ENCODE results near the gene SELP. TPM values are rescaled to one million over a fixed set of nuclear protein-coding genes. Genes with fewer than 3 reads are reported as not detected.
"Not testable (repeated sequence)": the region's sequence is repeated elsewhere in the genome, so short reads cannot be mapped to it uniquely, and the experiment has no call there.

The SELP gene
- total RNA-seq, 4 donors from 2014 or later, result 1.9 to 26.0 (median 8.0) TPM

GRCh38 chr1:169661066-169661465 lies 31.1 kb upstream of the SELP start:
- H3K27me3 ChIP-seq, result peaks cover 13% of the 10 kb centered on the region
- WGBS, 2 donors (ENCODE audit: low coverage in 1 of 2), result 60 to 87% methylated on average over 1 to 2 of the region's 16 CpGs
- not testable (repeated sequence) for H3K36me3 ChIP-seq, H3K27ac ChIP-seq, H3K9me3 ChIP-seq, H3K4me1 ChIP-seq, ATAC-seq, H3K4me3 ChIP-seq

DNA sequence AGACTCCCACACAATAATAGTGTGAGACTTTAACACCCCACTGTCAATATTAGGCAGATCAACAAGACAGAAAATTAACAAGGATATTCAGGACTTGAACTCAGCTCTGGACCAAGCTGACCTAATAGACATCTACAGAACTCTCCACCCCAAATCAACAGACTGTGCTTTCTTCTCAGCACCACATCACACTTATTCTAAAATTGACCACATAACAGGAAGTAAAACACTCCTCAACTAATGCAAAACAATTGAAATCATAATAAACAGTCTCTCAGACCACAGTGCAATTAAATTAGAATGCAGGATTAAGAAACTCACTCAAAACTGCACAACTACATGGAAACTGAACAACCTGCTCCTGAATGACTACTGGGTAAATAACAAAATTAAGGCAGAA lies 28.9 kb upstream of the SELP start:
- ATAC-seq, H3K27ac ChIP-seq, H3K4me1 ChIP-seq, H3K36me3 ChIP-seq, H3K9me3 ChIP-seq, H3K4me3 ChIP-seq: not testable (repeated sequence)
- peaks cover 16% of the 10 kb centered on the region for H3K27me3 ChIP-seq

DNA sequence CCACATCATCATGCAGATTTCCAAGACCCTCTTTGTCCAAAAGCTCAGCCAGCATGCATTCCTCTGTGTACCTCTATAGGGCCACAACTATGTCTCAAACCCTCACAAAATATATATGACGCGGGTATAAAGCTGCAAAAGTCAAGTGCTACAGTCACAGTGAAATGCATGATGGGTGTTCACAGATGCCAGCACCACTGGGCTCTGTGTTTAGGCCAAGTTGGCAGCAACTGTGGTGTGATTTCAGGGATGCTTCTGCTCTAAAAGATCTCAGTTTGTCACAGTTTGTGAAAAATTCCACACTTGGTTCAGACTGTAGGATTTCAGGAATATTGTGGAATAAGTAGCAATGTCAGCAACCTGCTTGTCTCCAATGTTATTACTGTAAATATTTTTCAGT lies 23.9 kb upstream of the SELP start:
- Histone ChIP-seq H3K9me3 (no peaks in the 10 kb centered on the region), H3K4me1 (no peaks in the 10 kb centered on the region), H3K27ac (no peak overlapping the region), H3K27me3 (peaks cover 12% of the 10 kb centered on the region), H3K4me3 (no peak overlapping the region), H3K36me3 (no peaks in the 10 kb centered on the region)
- TF ChIP-seq POLR2AphosphoS5 (IDR thresholded peaks at IDR 0.05), result no peak
- TF ChIP-seq POLR2A (IDR thresholded peaks at IDR 0.05), result no peak
- TF ChIP-seq CTCF (IDR thresholded peaks at IDR 0.05), result no peak
- TF ChIP-seq EP300 (IDR thresholded peaks at IDR 0.05), result no peak
- 69% methylated on average over 2 of the region's 2 CpGs; no CpG with 5 or more reads in 1 of the 2 donors for WGBS, 2 donors (ENCODE audit: low coverage in 1 of 2)
- ATAC-seq, result no peak

- no peak for TF ChIP-seq CTCF (IDR thresholded peaks at IDR 0.05)
- no peak for TF ChIP-seq POLR2AphosphoS5 (IDR thresholded peaks at IDR 0.05)
- WGBS, 2 donors (ENCODE audit: low coverage in 1 of 2), result 53 to 56% methylated on average over 1 to 2 of the region's 2 CpGs
- Histone ChIP-seq H3K4me3 (no peak overlapping the region), H3K9me3 (no peaks in the 10 kb centered on the region), H3K36me3 (no peaks in the 10 kb centered on the region), H3K27ac (no peak overlapping the region), H3K4me1 (no peaks in the 10 kb centered on the region), H3K27me3 (peaks cover 2% of the 10 kb centered on the region)
- ATAC-seq, result no peak
Measured at GRCh38 chr1:169651035-169651434, 21.1 kb upstream of the SELP start.

- ATAC-seq, result no peak
- TF ChIP-seq EP300 (IDR thresholded peaks at IDR 0.05), result no peak
- no peak for TF ChIP-seq POLR2A (IDR thresholded peaks at IDR 0.05)
- no peak for TF ChIP-seq POLR2AphosphoS5 (IDR thresholded peaks at IDR 0.05)
- TF ChIP-seq CTCF (IDR thresholded peaks at IDR 0.05), result no peak
Measured at GRCh38 chr1:169650551-169650950, 20.6 kb upstream of the SELP start.

DNA sequence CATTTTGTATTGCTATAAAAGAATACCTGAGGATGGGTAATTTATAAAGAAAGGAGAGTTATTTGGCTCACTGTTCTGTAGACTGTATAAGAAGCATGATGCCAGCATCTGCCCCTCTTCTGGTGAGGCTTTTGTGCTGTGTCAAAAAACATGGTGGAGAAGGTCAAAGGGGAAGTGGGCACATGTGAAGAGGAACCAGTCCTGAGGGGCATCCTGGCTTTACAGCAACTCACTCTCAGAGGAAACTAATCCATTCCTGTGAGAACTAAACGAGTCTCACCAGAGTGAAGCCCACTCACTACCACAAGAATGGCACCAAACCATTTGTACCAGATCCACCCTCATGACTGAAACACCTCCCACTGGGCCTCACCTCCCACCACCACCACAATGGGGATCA lies 18.8 kb upstream of the SELP start:
- no peak for ATAC-seq
- Histone ChIP-seq H3K4me1 (no peaks in the 10 kb centered on the region), H3K4me3 (no peak overlapping the region), H3K36me3 (no peaks in the 10 kb centered on the region), H3K27ac (no peak overlapping the region), H3K9me3 (no peaks in the 10 kb centered on the region), H3K27me3 (no peaks in the 10 kb centered on the region)
- 20 to 38% methylated on average over 1 of the region's 1 CpG for WGBS, 2 donors (ENCODE audit: low coverage in 1 of 2)
- TF ChIP-seq EP300 (IDR thresholded peaks at IDR 0.05) (no peak), CTCF (IDR thresholded peaks at IDR 0.05) (no peak), POLR2A (IDR thresholded peaks at IDR 0.05) (no peak), POLR2AphosphoS5 (IDR thresholded peaks at IDR 0.05) (no peak)

More at GRCh38 chr1:169650551-169650950, 20.6 kb upstream of the SELP start:
- H3K4me1 ChIP-seq, result no peaks in the 10 kb centered on the region
- H3K27me3 ChIP-seq, result no peaks in the 10 kb centered on the region
- H3K36me3 ChIP-seq, result no peaks in the 10 kb centered on the region
- H3K9me3 ChIP-seq, result no peaks in the 10 kb centered on the region
- no peak overlapping the region for H3K27ac ChIP-seq
- WGBS, 2 donors (ENCODE audit: low coverage in 1 of 2), result 27 to 52% methylated on average over 4 of the region's 4 CpGs
- no peak overlapping the region for H3K4me3 ChIP-seq

Data from gastroesophageal sphincter (tissue), 4 donors.